MM.1S (cell line): ENCODE measurements around the gene GDPGP1.

Experiments
- CTCF ChIP-seq: fragments of 300-600 bp; sonication (generic); IDR thresholded peaks from 2 replicates; pipeline ENCODE4 v1.5.1; 2016; ENCODE audit warnings: antibody characterized with exemption, low read length, mixed read lengths
- EZH2phosphoT487 ChIP-seq: fragments of 300-600 bp; sonication (generic); IDR thresholded peaks from 2 replicates; pipeline ENCODE4 v1.6.1; 2018; ENCODE audit warnings: antibody characterized with exemption, low read length

- TF ChIP-seq CTCF = no peak; the same call in 1 of the 2 replicates
- no peak for TF ChIP-seq EZH2phosphoT487
These were observed 42.1 kb upstream of the GDPGP1 start for GRCh38 chr15:90191794-90192509.
